ENCODE results near the gene ENO3.
A peak's percentile ranks its signal among the peaks of the same experiment; 100 is the strongest.

Gene ENO3

DNA sequence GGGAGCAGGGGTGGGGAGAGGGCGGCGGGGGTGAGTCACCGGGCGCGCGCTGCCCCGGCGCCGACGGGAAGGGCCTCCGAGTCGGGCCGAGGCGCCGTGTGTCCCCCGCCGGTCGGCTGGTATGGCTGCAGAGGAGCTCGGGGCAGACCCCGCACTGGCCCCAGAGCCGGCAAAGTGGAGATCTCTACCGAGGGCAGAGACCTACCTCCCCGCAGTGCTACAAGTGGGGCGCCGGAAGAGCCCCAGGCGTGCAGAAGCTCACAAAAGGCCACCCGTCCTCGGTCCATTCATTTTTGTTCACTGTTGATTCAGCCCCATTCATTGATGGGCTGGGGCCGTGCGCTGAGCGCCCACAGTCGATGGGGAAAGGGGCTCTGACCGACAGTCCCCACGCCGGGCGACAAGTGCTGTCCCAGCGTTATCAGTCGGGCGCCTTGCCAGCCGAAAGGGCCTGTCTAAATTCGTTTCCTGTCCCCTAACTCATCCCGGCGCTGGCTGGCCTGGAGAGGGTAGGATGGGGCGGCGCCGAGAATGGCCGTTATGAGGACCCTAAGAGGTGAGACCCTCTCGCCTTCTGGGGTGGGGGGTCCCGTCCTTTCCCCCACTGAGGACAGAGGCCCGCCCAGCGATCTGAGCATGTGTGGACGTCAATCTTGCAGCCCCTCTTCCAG, 709 bp upstream of the ENO3 start:
- no peak for DNase-seq (ENCODE audit: low spot score)

DNA sequence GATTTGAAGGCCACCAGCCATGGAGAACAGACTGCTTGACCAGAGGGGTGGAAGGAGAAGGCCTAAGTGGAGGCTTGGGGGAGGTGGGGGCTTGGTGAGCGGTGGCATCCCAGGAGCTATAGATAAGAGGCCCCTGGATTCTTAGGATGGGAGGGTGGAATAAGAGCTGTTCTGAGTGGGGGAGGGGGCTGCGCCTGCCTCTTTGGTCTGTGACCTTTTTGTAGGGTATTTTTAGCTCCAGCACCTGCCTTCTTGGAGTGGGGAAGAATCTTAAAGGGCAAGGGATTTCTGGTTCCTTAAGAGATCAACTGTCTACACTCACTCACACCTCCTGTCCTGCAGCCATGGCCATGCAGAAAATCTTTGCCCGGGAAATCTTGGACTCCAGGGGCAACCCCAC, 567 bp downstream of the ENO3 start:
- DNase-seq (ENCODE audit: low spot score), result no peak

DNA sequence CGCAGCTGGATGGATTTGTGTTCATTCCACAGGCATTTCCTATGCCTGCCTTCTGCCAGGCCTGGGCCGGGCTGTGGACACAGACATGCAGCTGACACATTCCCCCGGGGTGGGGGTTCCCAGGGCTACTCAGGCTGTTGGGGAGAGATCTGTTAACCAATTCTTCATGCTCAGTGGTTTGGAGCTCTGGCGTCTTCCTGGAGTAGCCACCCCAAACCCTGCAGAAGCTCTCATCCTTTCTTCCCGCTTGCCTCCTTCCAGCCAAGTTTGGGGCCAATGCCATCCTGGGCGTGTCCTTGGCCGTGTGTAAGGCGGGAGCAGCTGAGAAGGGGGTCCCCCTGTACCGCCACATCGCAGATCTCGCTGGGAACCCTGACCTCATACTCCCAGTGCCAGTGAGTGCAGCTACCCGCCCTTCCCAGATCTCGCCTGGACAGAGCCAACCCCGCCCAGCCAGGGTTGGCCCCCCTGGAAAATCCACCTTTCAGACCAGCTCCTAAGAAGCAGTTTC, 2.6 kb downstream of the ENO3 start:
- no peak for DNase-seq (ENCODE audit: low spot score)

DNA sequence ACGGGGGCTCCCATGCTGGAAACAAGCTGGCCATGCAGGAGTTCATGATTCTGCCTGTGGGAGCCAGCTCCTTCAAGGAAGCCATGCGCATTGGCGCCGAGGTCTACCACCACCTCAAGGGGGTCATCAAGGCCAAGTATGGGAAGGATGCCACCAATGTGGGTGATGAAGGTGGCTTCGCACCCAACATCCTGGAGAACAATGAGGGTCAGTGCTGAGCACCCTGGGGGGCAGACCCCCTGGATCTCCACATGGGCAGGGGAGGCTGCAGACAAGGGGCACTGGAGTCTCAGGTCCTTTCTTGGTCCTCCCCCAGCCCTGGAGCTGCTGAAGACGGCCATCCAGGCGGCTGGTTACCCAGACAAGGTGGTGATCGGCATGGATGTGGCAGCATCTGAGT, 4.2 kb downstream of the ENO3 start:
- no peak for DNase-seq (ENCODE audit: low spot score)

DNA sequence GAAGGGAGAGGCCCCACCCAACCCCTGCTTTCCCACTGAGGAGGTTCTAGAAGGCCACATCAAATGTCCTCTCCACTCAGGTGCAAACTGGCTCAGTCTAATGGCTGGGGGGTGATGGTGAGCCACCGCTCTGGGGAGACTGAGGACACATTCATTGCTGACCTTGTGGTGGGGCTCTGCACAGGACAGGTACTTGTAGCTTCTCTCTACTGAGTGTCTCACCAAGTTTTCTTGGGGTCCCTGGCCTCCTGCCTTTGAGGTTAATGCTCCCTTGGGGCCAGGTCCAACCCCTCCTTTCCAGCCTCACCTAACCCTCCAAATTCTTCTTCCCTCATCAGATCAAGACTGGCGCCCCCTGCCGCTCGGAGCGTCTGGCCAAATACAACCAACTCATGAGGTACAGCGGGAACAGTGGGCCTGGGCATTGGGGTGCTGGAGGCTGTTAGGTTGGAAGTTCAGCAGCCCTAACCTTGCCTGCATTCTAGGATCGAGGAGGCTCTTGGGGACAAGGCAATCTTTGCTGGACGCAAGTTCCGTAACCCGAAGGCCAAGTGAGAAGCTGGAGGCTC, 5.7 kb downstream of the ENO3 start:
- no peak for DNase-seq (ENCODE audit: low spot score)

DNA sequence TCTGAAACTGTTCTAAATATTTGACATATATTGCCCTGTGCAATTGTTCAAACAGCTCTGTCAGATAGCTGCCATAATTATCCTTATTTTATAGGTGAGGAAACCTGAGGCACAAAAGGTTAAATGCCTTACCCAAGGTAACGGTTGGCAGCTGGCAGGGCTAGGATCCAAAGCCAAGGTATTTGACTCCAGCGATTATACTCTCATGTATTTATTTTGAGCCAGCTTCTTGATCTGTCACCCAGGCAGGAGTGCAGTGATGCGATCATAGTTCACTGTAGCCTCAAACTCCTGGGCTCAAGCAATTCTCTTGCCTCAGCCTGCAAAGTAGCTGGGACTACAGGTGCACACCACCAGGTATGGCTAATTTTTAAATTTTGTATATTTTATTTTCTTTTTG, 7.2 kb downstream of the ENO3 start:
- no peak for DNase-seq (ENCODE audit: low spot score)

DNA sequence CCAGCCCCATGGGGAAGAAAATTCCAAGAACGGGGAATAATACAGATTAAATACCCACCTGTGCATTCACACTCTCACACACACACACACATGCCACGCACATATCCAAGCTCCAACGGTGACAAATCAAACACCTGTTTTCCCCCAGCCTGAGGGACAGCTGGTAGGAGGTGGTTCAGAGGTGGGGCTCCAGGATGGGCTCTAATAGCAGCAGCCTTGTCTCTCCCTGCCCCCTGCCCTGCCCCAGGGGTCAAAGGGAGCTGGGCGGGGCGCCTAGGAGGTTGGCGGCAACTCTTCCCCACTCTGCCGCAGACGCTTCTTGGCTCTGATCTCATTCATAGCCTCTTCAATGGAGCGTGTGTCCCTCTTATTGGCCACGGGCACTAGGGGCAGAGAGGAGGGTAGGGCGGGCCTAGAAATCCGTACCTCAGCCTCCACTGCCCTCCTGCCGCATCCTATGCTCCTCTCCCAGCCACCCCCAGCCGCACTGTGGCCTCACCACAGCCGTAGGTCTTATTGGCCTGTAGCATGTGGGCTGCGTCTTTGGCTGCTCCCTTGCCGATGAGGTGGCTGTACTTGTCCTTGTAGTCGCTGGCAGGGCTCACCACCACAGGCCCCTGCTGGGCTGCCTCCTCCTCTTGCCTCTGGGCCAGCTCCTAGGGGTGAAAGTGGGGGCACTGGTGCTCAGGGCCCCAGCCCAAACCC, 8.5 kb downstream of the ENO3 start:
- no peak for DNase-seq (ENCODE audit: low spot score)

DNA sequence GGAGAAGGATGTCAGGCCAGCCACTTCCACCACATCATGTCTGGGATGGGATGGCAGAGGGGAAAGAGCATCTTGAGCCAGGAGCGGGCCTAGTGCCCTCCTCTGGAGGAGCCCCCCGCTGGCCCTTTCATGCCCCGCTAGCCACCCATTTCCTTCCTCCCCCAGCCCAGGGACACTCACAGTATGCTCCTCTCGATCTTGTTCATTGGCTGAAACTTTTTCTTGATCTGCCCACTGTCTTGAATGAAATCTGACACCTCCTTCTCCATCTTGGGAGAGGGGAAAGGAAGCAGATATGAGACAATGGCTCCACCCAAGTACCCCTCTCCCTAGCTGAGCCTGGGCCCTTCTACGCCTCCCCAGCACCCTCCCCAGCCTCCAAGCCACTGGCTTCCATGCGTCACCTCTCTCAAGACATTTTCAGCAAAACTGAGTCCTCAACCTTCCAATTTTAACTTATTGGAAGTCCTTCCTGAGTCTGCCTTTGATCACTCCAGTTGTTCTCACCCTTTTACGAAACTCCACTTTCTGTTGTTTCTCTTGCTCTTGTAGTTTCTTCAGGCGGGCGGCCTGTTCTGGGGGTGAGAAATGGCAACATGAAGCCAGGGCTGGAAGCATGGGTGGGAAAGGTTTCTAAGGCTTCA, 9.5 kb downstream of the ENO3 start:
- DNase-seq (ENCODE audit: low spot score), result no peak

DNA sequence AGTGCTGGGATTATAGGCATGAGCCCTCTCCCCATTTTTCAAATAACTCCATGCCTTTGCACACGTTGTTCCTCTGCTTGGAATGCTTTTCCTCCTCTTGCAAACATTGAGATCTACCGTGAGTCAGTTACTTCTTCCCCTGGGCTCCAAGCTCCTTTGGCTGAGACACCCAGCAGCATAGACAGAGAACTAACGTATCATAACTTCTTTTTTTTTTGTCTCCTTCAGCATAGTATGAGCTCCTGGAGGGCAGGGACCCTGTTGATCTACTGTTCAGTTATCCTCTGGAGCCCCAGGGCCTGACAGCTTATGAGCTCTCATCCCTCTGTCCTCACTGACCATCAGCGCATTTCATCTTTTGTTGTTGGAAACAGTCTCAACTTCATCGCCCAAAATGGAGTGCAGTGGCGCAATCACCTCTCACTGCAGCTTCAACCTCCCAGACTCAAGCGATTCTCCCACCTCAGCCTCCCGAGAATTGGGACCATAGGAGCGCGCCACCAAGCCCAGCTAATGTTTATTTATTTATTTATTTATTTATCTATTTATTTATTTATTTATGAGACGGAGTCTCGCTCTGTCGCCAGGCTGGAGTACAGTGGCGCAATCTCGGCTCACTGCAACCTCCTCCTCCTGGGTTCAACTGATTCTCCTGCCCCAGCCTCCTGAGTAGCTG, 14.5 kb downstream of the ENO3 start:
- no peak for DNase-seq (ENCODE audit: low spot score)

DNA sequence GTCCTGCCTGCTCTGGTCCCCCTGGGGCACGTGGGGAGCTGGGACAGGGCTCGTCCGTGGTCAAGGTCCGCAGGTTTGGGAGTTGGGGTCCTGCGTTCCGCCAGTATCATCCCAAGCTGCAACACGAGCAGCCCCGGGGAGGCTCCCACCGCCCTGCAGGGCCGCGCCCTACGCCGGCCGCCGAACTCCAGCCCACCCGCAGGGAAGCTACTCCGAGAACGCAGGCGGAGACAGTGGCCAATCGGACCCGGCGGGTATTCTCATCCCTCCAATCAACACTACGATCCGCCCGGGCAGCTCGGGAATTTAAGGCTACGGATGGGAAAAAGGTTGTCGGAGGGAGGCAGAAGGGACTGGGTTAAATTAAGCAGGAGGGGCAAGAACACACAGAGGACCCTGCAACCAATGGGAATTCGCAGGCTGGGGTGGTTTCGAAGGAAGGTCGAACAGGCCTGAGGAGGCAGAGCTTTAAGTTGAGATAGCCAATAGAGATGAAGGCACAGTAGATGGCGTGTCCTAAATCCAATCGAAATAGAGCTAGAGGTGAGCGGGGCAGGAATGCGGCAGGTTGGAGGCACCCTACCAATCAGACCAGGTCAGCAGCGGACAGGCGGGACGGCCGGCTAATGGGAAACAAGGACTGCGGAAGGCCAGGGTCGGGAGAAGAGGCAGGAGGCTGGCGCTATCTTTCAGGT, 16.1 kb downstream of the ENO3 start:
- DNase-seq (ENCODE audit: low spot score), result peak; percentile 95

DNA sequence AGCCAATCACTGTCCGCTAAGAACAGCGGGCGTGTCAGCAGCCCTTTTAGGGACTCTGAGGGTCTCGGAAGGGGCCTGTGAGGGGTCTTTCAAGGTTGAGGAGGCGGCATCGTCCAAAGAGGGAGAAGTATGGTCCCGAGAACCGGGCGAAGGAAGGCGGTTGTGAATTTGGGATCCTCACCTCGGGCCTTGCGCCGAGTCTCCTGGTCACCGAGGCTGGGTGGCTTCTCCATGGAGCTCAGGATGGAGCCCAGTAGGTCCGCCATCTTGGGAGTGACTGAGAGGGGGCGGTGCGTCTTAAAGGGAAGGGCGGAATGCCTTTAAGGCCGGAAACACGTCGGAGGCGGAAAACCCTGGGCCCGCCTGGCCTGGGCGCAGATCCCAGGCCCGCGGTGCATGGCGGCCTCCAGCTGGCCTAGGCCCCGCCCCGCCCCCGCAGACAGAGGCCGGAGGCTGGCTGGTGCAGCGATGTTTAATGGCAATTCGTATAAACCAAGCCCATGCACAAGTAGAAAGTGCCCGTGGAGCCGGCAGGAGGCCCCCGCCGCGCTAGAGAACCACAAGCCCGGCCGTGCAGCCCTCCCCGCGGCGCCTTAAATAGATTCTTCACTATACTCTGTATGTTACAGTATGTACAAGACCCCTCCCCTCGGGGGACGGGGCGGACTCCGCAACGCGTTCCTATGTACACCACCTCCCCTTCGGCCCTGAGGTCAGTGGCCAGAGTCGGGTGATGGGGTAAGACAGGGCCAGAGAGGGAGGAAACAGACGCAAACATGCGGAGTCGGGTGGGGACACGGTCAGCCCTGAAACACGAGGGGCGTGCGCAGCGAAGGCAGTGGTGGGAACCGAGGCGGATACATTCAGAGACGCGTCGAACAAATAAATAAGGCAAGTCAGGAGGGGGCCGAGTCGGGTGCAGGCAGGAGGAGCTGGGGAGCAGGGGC, 16.9 kb downstream of the ENO3 start, which contains the start of gene SPAG7:
Gene SPAG7, minus strand, starts transcription at position 279 of the 947 bp plus-strand sequence. Its CDS starts 13 bp downstream, at position 266.
- peak; percentile 75 for DNase-seq (ENCODE audit: low spot score)

DNA sequence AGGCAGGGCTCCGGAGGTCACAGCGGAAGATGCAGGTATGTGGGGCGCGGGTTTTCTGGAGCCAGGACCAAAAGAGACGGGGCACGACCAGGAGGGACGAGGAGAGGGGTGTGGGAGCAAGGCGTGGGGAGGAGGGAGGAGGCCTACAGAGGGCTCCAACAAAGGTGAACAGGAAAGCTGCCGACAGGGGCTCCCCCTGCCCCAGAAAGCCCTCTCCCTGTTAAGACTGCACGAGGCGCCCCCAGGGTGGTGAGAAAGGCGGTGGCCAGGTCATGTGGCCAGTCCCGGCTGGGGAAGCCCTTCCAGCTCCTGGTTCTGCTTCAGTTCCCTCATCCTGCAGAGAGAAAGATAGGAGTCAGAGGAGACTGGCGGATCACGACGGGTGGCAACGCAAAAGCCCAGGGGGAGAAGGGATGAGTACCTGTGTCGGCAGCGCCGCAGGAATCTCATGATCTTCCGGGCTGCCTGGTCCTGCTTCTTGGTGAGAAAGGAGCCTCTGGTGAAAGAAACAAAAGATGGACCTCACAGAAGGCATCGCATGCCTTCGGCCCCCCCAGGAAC, 17.6 kb downstream of the ENO3 start:
- DNase-seq (ENCODE audit: low spot score), result no peak

DNA sequence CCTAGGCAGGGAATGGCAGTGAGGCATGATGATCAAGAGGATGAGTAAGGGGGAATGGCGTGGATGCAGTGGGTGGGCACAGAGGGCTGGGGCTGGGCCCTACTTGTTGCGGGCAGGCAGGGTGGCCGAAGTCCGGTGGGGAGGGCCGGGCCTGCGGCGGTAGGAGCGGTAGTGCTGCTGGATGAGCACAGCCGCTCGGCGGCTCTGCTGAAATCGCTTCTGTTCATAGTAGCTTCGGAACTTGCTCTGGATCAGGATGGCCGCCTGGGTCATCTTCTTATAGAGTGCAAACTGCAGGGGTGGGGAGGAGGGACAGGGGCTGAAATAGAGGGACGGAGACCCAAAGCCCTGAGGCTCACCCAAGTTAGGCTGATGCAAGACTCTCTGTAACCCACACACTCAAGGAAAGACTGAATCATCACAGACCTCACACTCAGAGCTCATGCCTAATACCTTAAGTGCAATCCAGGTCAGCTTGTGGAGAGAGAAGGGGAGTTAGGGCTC, 18.2 kb downstream of the ENO3 start:
- DNase-seq (ENCODE audit: low spot score), result no peak

DNA sequence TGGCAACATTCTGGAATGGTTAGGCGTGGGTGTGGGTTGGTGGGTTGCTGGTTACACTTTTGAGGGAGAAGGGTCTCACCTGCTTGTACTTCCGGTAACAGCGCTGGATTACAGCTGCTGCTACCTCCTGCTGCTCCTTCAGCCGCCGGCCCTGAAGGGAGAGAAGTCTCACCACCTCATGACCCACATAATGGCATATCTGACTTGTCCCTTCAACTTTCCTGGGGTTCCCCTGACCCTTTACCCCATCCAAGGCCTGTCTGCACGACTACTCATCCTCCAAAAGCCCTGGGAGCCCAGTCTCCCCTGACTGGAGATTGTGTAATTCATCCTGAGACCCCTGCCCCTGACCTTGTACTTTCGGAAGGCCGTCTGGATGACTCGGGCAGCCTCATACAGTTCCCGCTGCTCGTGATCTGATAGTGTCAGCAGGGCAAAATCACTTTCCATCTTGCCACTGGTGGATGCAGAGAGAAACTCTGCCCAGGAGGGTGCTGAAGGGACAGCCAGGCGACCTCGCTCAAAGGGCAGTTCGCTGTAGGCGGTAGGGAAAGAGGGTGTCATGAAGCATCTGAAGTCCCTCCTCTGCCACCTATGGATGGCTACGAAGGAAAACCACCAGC, 18.7 kb downstream of the ENO3 start:
- DNase-seq (ENCODE audit: low spot score), result no peak

DNA sequence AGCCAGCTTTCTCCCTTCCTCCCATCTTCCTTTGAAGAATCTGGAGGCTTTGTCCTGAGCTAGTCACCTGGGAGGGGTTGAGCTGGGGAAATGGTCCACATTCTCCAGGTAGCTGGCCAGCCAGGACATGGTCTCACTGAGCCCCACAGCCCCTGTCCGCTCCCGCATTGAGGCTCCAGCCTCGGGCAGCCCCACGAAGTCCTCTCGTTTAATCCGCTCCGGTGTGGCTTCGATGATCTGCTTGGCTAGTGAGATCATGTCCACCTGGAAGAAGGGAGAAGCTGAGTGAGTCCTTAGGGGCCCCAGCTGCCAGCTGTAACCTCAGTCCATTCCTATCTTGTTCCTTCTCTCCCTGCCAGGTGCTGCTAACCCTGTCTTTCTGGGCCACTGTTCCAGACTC, 19.4 kb downstream of the ENO3 start:
- no peak for DNase-seq (ENCODE audit: low spot score)

DNA sequence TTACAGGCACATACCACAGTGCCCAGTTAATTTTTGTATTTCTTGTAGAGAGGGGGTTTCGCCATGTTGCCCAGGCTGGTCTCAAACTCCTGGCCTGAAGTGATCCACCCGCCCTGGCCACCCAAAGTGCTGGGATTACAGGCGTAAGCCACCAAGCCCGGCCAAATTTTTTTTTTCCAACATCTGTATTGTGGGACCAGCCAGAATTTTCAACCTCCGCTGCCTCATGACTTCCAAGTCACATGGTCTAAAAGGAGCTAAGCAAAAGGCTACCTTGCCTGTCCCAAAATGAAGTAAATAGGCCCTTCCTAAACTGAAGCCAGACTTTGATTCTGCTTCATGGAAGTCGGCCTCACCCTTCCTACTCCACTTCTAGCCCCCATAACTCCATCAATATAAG, 20.9 kb downstream of the ENO3 start:
- no peak for DNase-seq (ENCODE audit: low spot score)

DNA sequence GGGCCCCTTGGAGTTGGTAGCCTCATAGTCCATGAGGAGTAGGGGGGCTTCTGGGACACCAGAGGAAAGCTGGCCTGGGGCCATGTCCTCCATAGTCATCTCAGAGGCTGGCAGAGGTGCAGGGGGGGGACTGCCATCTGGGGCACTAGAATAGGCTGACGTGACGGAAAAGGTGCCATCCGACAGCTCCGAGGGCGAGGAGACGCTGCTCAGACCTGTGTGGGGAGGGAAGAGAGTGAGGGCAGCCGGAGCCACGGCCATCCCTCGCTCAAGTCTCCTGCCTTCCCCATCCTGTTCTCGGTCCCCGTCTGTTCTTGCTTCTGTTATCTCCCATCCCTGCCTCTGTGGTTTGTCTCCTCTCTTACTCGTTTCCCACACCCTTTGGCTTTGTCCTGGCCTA, 21.4 kb downstream of the ENO3 start:
- DNase-seq (ENCODE audit: low spot score), result no peak

DNA sequence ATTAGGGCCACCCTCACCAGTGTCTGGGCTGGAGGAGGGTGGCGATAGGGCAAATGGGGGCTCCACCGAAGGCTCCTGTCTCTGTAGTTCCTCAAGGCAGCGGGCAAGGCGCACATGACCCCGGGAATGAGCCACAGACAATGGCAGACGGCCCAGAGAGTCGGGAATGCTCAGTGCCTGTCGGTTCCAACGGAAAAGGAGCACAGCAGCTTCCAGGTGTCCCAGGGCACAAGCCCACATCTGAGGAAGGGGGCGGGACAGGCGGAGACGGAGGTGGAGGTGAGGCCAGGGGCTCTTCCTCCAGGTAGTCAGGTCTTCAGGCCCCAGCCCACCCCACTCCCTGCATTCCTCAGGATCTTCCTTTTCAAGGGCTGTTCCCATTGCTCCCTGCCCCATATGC, 21.8 kb downstream of the ENO3 start:
- DNase-seq (ENCODE audit: low spot score), result no peak
